GM12864 (cell line): ENCODE measurements around the gene NODAL.

Source experiments
- DNase-seq: peaks from one replicate; pipeline ENCODE4 v3.0.0-alpha.2; 2011; ENCODE audit warnings: low read depth
- H3K4me3 ChIP-seq: 2 replicates; pipeline ENCODE4 v1.5.1; 2011; ENCODE audit warnings: mild to moderate bottlenecking, low read depth, low read length, control low read depth
- CTCF ChIP-seq: IDR thresholded peaks from 2 replicates; pipeline ENCODE4 v1.5.1; 2011; ENCODE audit warnings: low read depth, mild to moderate bottlenecking, moderate library complexity, low read length, control low read depth, inconsistent platforms; ENCODE audit errors: missing control alignments

NODAL gene

DNA sequence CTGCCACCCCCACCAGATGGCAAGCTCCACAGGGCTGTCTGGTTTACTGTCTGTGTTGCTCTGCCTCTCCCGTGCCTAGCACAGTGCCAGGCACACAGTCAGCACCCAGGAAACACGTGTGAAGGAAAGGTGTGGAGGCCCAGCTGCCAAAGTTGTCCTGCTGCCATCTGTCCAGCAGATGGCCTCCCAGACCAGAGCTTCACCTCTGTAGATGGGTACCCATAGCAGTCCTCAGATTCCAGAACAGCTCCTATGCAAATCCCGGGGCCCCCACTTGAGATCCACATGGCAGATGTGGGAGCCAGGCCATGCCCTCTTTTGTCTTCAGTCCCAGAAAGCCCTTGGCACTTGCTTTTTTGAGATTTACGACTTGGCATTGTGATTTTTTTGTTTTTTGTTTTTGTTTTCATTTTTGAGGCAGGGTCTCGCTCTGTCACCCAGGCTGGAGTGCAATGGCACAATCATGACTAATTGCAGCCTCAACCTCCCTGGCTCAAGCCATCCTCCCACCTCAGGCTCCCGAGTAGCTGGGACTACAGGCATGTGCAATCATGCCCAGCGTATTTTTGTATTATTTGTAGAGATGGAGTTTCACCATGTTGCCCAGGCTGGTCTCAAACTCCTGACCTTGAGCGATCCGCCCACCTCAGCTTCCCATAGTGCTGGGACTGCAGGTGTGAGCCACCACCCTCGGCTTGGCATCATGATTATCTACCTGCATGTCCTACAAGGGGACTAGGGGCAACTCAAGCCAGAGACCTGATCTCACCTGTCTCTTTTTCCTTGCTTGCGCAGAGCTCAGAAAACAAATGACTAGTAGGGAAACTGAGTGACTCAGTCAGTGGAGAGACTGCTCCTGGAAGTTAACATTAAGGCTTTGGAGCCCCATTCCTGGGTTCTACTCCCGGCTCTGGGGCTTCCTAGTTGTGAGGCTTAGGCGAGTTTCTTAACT is 20.2 kb upstream of the NODAL start:
- no peak overlapping the region for H3K4me3 ChIP-seq
- TF ChIP-seq CTCF: peak; percentile 94
- no peak for DNase-seq

GRCh38 chr10:70459774-70460490 is 18.5 kb upstream of the NODAL start:
- no peak for DNase-seq
- H3K4me3 ChIP-seq: no peak overlapping the region
- TF ChIP-seq CTCF: no peak

DNA sequence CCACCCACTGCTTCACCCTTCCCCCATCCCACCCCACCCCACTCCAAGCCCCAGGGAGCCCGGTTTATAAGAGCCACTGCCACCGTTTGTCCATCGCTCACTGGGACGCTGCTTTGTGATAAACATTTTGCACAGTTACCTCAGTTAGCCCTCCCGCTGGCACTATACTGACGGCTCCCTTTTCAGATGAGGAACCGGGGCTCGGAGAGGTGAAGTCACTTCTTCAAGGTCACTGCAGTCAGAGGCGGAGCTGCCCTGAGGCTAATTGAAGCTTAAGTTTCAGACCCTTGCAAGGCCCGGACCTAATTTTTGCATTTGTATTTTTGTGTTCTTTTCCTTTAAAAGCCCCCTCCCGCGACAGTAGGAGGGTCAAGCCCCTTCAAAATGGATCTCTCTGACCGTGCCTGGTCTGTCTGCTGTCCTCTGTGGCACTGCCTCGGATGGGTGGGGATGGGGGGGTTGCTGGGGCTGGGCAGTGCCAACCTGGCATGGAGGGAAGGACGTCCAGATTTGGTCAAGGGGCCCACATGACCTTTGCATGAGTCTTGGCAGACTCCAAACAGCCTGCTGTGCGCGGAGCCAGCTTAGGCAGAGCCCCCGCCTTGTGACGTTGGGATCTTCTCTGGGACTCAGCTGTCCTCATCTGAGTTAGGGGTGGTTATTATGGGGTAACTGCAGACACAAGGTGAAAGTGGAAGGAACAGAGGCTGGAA is 17.7 kb upstream of the NODAL start:
- H3K4me3 ChIP-seq: no peak overlapping the region
- TF ChIP-seq CTCF: no peak
- DNase-seq: no peak

DNA sequence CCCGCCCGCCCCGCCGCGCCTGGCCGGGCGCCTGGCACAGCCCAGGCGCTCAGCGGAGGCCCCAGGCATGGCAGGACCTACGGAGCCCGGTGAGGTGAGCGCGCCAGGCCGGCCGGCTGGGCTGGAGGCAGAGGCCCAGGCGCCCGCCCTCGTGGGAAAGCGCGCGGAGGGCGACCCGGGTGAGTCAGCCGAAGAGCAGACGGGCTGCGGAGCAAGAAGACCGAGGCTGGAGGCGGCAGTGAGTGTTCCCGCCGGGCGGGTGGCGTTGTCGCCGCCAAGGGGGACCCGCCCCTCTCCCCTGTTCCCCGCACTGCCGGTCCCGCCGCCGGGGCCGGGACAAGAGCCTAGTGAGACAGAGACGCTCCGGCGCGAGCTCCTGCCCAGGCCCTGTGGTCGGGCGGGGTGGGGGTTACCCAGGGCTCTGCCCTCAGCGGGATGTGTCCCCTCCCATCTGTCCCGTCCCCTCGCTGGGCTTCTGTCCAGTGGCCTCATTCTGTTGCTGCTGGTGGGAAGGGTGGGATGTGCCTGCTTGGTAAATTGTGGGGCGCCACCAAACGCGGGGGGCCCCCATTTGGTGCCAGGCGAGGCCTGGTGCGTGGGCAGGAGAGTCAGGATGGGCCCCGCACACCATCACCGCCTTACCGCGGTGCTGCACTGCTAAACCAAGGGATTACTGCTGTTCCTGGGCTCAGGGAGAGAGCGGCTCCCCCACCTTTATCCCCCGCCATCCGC is 17.0 kb upstream of the NODAL start:
- DNase-seq: no peak
- no peak overlapping the region for H3K4me3 ChIP-seq
- TF ChIP-seq CTCF: no peak

GRCh38 chr10:70457759-70458305 is 16.4 kb upstream of the NODAL start:
- no peak for TF ChIP-seq CTCF
- DNase-seq: no peak
- H3K4me3 ChIP-seq: no peak overlapping the region

- H3K4me3 ChIP-seq: no peak overlapping the region
- no peak for DNase-seq
- no peak for TF ChIP-seq CTCF
These were observed 14.7 kb upstream of the NODAL start for GRCh38 chr10:70456164-70456563.
